SU-DHL-6 (cell line): ENCODE data around the gene APBA2.

ENCODE experiments used
- EZH2phosphoT487 ChIP-seq: fragments of 200-600 bp; sonication (generic), shearing (Covaris generic); conservative IDR thresholded peaks from 2 replicates; pipeline ENCODE4 v1.6.1; 2018; ENCODE audit warnings: mild to moderate bottlenecking, antibody characterized with exemption, low read length, moderate library complexity, mixed read lengths
- TF ChIP-seq, protein P1 (sequence below): fragments of 200-600 bp; sonication (generic); IDR thresholded peaks from one replicate; pipeline ENCODE4 v1.5.1; 2017; ENCODE audit warnings: antibody characterized with exemption, mild to moderate bottlenecking, low read length, moderate library complexity; ENCODE audit not compliant: insufficient read depth, poor library complexity, severe bottlenecking

DNA sequence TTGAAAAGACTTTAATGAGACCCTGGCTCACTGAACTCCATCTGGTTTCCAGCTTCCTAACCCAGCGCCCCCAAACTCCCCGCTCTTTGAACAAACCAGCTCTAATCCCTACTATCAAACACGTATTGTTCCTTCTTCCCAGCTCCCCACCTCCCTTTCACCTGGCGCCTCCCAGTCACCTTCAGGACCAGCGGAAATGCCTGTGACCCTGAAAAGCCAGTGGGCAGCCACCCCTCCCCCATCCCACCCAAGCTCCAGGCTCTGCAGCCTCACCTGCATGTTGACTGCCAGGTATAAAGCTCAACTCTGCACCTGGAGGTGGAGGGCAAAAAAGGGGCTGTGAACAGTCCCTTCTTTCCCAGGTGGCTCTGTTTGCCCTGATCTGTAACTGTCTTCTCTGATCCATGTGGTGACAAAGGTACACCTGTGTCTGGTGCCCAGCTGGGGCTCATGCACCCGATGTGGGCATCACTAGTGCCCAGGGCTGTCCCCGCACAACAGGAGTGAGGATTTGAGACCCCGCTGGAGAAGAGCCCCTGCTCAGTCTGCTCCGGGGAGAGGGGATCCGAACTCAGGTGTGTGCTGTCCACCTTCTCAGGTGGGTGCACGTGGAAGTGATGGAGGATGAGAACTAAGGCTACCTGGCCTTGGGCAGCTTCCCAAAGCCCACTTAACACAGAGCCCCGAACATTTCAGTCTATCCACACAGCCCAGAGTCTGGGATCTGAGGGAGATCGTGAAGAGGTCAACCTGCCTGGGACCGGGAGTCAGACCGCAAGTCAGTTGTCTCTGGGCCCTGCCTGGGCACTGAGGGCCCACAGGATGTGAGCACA is 254.9 kb downstream of the APBA2 start:
- TF ChIP-seq, protein P1, sequence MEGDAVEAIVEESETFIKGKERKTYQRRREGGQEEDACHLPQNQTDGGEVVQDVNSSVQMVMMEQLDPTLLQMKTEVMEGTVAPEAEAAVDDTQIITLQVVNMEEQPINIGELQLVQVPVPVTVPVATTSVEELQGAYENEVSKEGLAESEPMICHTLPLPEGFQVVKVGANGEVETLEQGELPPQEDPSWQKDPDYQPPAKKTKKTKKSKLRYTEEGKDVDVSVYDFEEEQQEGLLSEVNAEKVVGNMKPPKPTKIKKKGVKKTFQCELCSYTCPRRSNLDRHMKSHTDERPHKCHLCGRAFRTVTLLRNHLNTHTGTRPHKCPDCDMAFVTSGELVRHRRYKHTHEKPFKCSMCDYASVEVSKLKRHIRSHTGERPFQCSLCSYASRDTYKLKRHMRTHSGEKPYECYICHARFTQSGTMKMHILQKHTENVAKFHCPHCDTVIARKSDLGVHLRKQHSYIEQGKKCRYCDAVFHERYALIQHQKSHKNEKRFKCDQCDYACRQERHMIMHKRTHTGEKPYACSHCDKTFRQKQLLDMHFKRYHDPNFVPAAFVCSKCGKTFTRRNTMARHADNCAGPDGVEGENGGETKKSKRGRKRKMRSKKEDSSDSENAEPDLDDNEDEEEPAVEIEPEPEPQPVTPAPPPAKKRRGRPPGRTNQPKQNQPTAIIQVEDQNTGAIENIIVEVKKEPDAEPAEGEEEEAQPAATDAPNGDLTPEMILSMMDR = no peak
- no peak for TF ChIP-seq EZH2phosphoT487
